ENCODE data around the gene PHRF1. TPM values are rescaled to one million over a fixed set of nuclear protein-coding genes. Genes with fewer than 3 reads are reported as not detected.

Gene PHRF1
- total and polyA plus RNA-seq, 2 of the 4 experiments (the other 2 are of a cell fraction) = 10.9 to 17.5 TPM

DNA sequence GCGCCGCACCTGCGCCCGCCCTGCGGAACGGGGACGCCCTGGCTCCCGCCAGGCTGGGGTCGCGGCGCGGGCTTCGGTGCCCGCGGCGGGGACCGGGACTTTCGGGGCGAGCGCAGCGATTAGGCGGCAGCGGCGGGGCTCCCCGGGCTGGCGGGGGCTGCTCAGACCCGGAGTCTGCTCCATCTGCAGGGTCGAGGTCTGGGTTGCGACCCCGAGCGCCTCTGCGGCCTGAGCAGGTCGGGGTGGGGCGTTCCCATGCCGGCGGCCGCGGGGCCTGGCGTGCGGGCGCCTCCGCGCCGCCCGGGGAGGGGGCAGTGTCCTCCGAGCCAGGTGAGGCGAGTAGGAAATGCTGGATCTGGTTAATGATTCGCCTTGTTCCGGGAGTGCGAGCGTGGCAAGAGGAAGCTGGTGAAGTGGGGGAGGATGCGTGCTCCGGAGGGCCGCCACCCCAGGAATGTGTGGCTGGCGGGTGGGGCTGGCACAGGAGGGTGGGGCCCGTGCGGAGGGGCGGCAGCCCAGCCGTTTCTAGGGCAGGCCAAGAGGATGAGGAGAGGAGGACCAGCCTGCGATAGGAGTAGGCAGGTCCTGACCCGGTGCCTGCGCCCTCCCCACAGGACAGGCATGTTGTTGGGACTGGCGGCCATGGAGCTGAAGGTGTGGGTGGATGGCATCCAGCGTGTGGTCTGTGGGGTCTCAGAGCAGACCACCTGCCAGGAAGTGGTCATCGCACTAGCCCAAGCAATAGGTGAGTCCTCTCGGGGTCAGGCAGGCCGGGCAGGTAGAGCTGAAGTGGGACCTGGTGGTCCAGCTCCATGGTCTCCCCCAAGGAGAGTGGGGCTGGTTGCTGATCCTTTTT lies 14.9 kb upstream of the PHRF1 start:
- intact Hi-C loops (cut with micrococcal nuclease) = no loop called here
- Histone ChIP-seq H3K27me3 (ENCODE audit: control insufficient read depth, insufficient read depth, low read length) (peaks cover 27% of the 10 kb centered on the region), H3K9me3 (ENCODE audit: control insufficient read depth, insufficient read depth, low read length) (no peaks in the 10 kb centered on the region), H3K9me1 (ENCODE audit: insufficient read depth, low read length) (peaks cover 5% of the 10 kb centered on the region; the same call in 1 of the 2 replicates), H2AK5ac (ENCODE audit: low read depth, low read length) (peak overlapping the region; percentile 88; the same call in 1 of the 2 replicates), H2BK5ac (ENCODE audit: low read depth, low read length, poor library complexity, severe bottlenecking) (peak overlapping the region; percentile 31), H3K9ac (ENCODE audit: low read depth, low read length) (peak overlapping the region; percentile 3; the same call in 1 of the 2 replicates), H2BK120ac (ENCODE audit: low read depth, low read length) (no peak overlapping the region), H4K8ac (ENCODE audit: low read depth in 2 of 2, low read length in 2 of 2) (no peak overlapping the region), H4K5ac (ENCODE audit: low read depth, low read length) (no peak overlapping the region), H3K56ac (ENCODE audit: extremely low read depth, insufficient read depth, low read length) (no peak overlapping the region), H2AFZ (replicated peaks; ENCODE audit: low read length, poor library complexity) (peak overlapping the region; percentile 97), H2AK9ac (replicated peaks; ENCODE audit: low read depth, low read length, poor library complexity) (peak overlapping the region; percentile 78), H2BK15ac (ENCODE audit: low read depth, low read length) (no peak overlapping the region), H3K4me3 (ENCODE audit: insufficient read depth, low read depth, low read length) (peak overlapping the region; percentile 97), H3K27ac (ENCODE audit: insufficient read depth, low read length) (no peak overlapping the region; the same call in 1 of the 2 replicates), H4K91ac (ENCODE audit: insufficient read depth, low read depth, low read length) (peak overlapping the region; percentile 50; the same call in 1 of the 2 replicates), H3K79me1 (ENCODE audit: low read depth in 1 of 2, low read length in 2 of 2) (peaks cover 19 to 25% of the 10 kb centered on the region in 2 experiments; a peak in 3 of 4 replicates), H3K23ac (ENCODE audit: low read depth, low read length) (no peak overlapping the region), H3K36me3 (ENCODE audit: control insufficient read depth, insufficient read depth, low read length) (peaks cover 4% of the 10 kb centered on the region), H3K4ac (ENCODE audit: low read depth, low read length) (peak overlapping the region; percentile 28), H3K14ac (replicated peaks; ENCODE audit: low read depth, low read length) (0 out of 2 replicates have a peak overlapping the region, but pooled peaks have one; percentile 30), H3K4me2 (ENCODE audit: low read depth, low read length) (peak overlapping the region; percentile 59), H4K20me1 (ENCODE audit: insufficient read depth, low read length) (peaks cover 19% of the 10 kb centered on the region), H3K4me1 (ENCODE audit: control insufficient read depth, insufficient read depth, low read length) (peaks cover 13% of the 10 kb centered on the region), H2BK20ac (ENCODE audit: low read depth, low read length) (no peak overlapping the region), H3K18ac (ENCODE audit: low read depth, low read length) (no peak overlapping the region)
- DNase-seq (no peak), ATAC-seq (ENCODE audit: low read depth) (peak; percentile 1; the same call in 1 of the 2 replicates)
- no TSS peak for BruUV-seq (replicated peaks)
- dilution Hi-C loops (cut with HindIII; ENCODE audit: low sequenced_read_pairs, unreplicated experiment) = no loop called here
- WGBS, 2 experiments (ENCODE audit: extremely low coverage in 2 of 2, insufficient read length in 1 of 2) = 14% methylated on average over 29 of the region's 67 CpGs; no CpG with 5 or more reads in 1 of the 2 experiments
- POLR2A ChIA-PET (ENCODE audit: unreplicated experiment) = interaction anchor here (0.5 kb wide), 1 partner anchor 163 kb away, joined by 3 read pairs; no protein-coding TSS in a partner anchor
- TF ChIP-seq, protein P1, sequence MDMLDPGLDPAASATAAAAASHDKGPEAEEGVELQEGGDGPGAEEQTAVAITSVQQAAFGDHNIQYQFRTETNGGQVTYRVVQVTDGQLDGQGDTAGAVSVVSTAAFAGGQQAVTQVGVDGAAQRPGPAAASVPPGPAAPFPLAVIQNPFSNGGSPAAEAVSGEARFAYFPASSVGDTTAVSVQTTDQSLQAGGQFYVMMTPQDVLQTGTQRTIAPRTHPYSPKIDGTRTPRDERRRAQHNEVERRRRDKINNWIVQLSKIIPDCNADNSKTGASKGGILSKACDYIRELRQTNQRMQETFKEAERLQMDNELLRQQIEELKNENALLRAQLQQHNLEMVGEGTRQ (IDR thresholded peaks at IDR 0.05; ENCODE audit: low read depth, low read length) = no peak
- TF ChIP-seq CHD1 (IDR thresholded peaks at IDR 0.05; ENCODE audit: low read depth, low read length) = no peak
- TF ChIP-seq RCOR1 (IDR thresholded peaks at IDR 0.05; ENCODE audit: insufficient replicate concordance, low read length) = no peak
- peak; percentile 61; the same call in 1 of the 2 replicates for TF ChIP-seq MAZ (IDR thresholded peaks at IDR 0.05; ENCODE audit: borderline replicate concordance, low read depth, low read length)
- no peak for TF ChIP-seq NFE2L2 (IDR thresholded peaks at IDR 0.05; ENCODE audit: low read depth, low read length)
- CTCF ChIA-PET = no interaction called here
- in situ Hi-C loops (cut with MboI; ENCODE audit: low sequenced_read_pairs) = no loop called here

All from IMR-90 (cell line).